Activated CD4-positive, alpha-beta T cell treated with anti-CD3 and anti-CD28 coated beads, Interleukin-2, amount 10 ng/mL, durations not matched to agents 7 days and 5 days (primary cell): Measurements from ENCODE around the gene ABCC11. TPM values are rescaled to one million over a fixed set of nuclear protein-coding genes. Genes with fewer than 3 reads are reported as not detected.

Source experiments
- CTCF ChIA-PET: fragments of 350-600 bp; sonication (Branson Sonifier 250); formaldehyde crosslinking; loops from one replicate; lab custom pipeline; 2021; ENCODE audit warnings: antibody characterized with exemption; lab: Charles Lee
- POLR2A ChIA-PET: fragments of 350-600 bp; sonication (Branson Sonifier 250); formaldehyde crosslinking; loops from one replicate; lab custom pipeline; 2021; ENCODE audit warnings: antibody characterized with exemption; lab: Charles Lee
- DNase-seq: peaks from one replicate; pipeline ENCODE4 v3.0.0-alpha.2; 2020
- H3K27ac Mint-ChIP-seq: one replicate; pipeline ENCODE4 v1.8.0; 2021; ENCODE audit warnings: mild to moderate bottlenecking, moderate library complexity, mixed read lengths
- H3K27me3 Mint-ChIP-seq: one replicate; pipeline ENCODE4 v1.8.0; 2021; ENCODE audit warnings: mixed read lengths
- H3K36me3 Mint-ChIP-seq: one replicate; pipeline ENCODE4 v1.8.0; 2021; ENCODE audit warnings: low read depth, mixed read lengths
- H3K4me1 Mint-ChIP-seq: one replicate; pipeline ENCODE4 v1.8.0; 2021; ENCODE audit warnings: mixed read lengths
- H3K4me3 Mint-ChIP-seq: one replicate; pipeline ENCODE4 v1.8.0; 2021; ENCODE audit warnings: mild to moderate bottlenecking, moderate library complexity, mixed read lengths
- H3K9me3 Mint-ChIP-seq: one replicate; pipeline ENCODE4 v1.8.0; 2021; ENCODE audit warnings: mixed read lengths
- total RNA-seq, 2 experiments: library from RNA; stranded (reverse); gene quantifications; one replicate each; pipeline ENCODE4 v1.2.3, GENCODE V29; 2021

Gene ABCC11
- total RNA-seq, result under 1 TPM in 1 of 2 experiments, not detected in 1; 0.10 TPM

GRCh38 chr16:48247311-48247710 lies at the start of gene ABCC11:
Gene ABCC11, minus strand, starts transcription at chr16:48247539. Its CDS starts 15,618 bp downstream, at chr16:48231921.
- no peak for DNase-seq
- CTCF ChIA-PET, result interaction anchor here (0.6 to 1.0 kb wide), 2 partner anchors 13 to 1239 kb away, joined by 3 read pairs; no protein-coding TSS in a partner anchor
- no peaks in the 10 kb centered on the region for H3K27me3 Mint-ChIP-seq
- POLR2A ChIA-PET, result interaction anchor here (0.6 kb wide), 1 partner anchor 25 kb away, joined by 3 read pairs; no protein-coding TSS in a partner anchor
- H3K4me1 Mint-ChIP-seq, result peaks cover 38% of the 10 kb centered on the region
- H3K27ac Mint-ChIP-seq, result peak within 1 kb of the TSS; percentile 69
- peaks cover 2% of the 10 kb centered on the region for H3K36me3 Mint-ChIP-seq
- H3K4me3 Mint-ChIP-seq, result peak within 1 kb of the TSS; percentile 94
- peaks cover 3% of the 10 kb centered on the region for H3K9me3 Mint-ChIP-seq

GRCh38 chr16:48295488-48296281 lies 48.3 kb upstream of the ABCC11 start:
- peaks cover 4% of the 10 kb centered on the region for H3K4me1 Mint-ChIP-seq
- POLR2A ChIA-PET, result no interaction called here
- H3K27me3 Mint-ChIP-seq, result no peaks in the 10 kb centered on the region
- H3K4me3 Mint-ChIP-seq, result no peak overlapping the region
- H3K9me3 Mint-ChIP-seq, result no peaks in the 10 kb centered on the region
- peaks cover 51% of the 10 kb centered on the region for H3K36me3 Mint-ChIP-seq
- no peak overlapping the region for H3K27ac Mint-ChIP-seq
- DNase-seq, result no peak
- CTCF ChIA-PET, result interaction anchor here (0.8 kb wide), 1 partner anchor 67 kb away, joined by 4 read pairs; no protein-coding TSS in a partner anchor

GRCh38 chr16:48294724-48295123 lies 47.4 kb upstream of the ABCC11 start:
- no peaks in the 10 kb centered on the region for H3K9me3 Mint-ChIP-seq
- ChIA-PET CTCF (interaction anchor here (0.8 to 1.2 kb wide), 2 partner anchors 25 to 66 kb away, joined by 3 to 4 read pairs; no protein-coding TSS in a partner anchor), POLR2A (no interaction called here)
- H3K4me1 Mint-ChIP-seq, result peaks cover 10% of the 10 kb centered on the region
- no peaks in the 10 kb centered on the region for H3K27me3 Mint-ChIP-seq
- peak overlapping the region; percentile 19 for H3K27ac Mint-ChIP-seq
- peaks cover 48% of the 10 kb centered on the region for H3K36me3 Mint-ChIP-seq
- no peak overlapping the region for H3K4me3 Mint-ChIP-seq
- no peak for DNase-seq

GRCh38 chr16:48292452-48292851 lies 45.1 kb upstream of the ABCC11 start:
- Mint-ChIP-seq H3K27ac (no peak overlapping the region), H3K27me3 (no peaks in the 10 kb centered on the region), H3K9me3 (no peaks in the 10 kb centered on the region), H3K4me3 (no peak overlapping the region), H3K4me1 (peaks cover 10% of the 10 kb centered on the region), H3K36me3 (peaks cover 49% of the 10 kb centered on the region)
- no peak for DNase-seq
- ChIA-PET CTCF (interaction anchor here (1.6 to 2.4 kb wide), 3 partner anchors 8 to 25 kb away, joined by 4 to 6 read pairs (median 4); no protein-coding TSS in a partner anchor), POLR2A (no interaction called here)

GRCh38 chr16:48291754-48292153 lies 44.4 kb upstream of the ABCC11 start:
- peaks cover 50% of the 10 kb centered on the region for H3K36me3 Mint-ChIP-seq
- H3K9me3 Mint-ChIP-seq, result peaks cover 3% of the 10 kb centered on the region
- no peaks in the 10 kb centered on the region for H3K27me3 Mint-ChIP-seq
- no peak overlapping the region for H3K27ac Mint-ChIP-seq
- ChIA-PET CTCF (interaction anchor here (1.0 to 2.4 kb wide), 6 partner anchors 9 to 338 kb away, joined by 3 to 6 read pairs (median 4); no protein-coding TSS in a partner anchor), POLR2A (no interaction called here)
- no peak overlapping the region for H3K4me3 Mint-ChIP-seq
- DNase-seq, result no peak
- H3K4me1 Mint-ChIP-seq, result peaks cover 10% of the 10 kb centered on the region

- H3K9me3 Mint-ChIP-seq, result peaks cover 3% of the 10 kb centered on the region
- H3K36me3 Mint-ChIP-seq, result peaks cover 52% of the 10 kb centered on the region
- H3K4me3 Mint-ChIP-seq, result no peak overlapping the region
- CTCF ChIA-PET, result interaction anchor here (1.0 to 2.4 kb wide), 5 partner anchors 8 to 339 kb away, joined by 3 to 6 read pairs (median 3); no protein-coding TSS in a partner anchor
- POLR2A ChIA-PET, result no interaction called here
- H3K27me3 Mint-ChIP-seq, result no peaks in the 10 kb centered on the region
- H3K27ac Mint-ChIP-seq, result no peak overlapping the region
- DNase-seq, result no peak
- peaks cover 10% of the 10 kb centered on the region for H3K4me1 Mint-ChIP-seq
Measured at GRCh38 chr16:48291303-48291702, 44.0 kb upstream of the ABCC11 start.

GRCh38 chr16:48287239-48287638 lies 39.9 kb upstream of the ABCC11 start:
- ChIA-PET POLR2A (no interaction called here), CTCF (interaction anchor here (1.2 to 1.5 kb wide), 2 partner anchors 46 to 344 kb away, joined by 3 read pairs; no protein-coding TSS in a partner anchor)
- no peak for DNase-seq
- Mint-ChIP-seq H3K9me3 (peaks cover 9% of the 10 kb centered on the region), H3K36me3 (peaks cover 64% of the 10 kb centered on the region), H3K27me3 (no peaks in the 10 kb centered on the region), H3K4me1 (peaks cover 22% of the 10 kb centered on the region), H3K27ac (no peak overlapping the region), H3K4me3 (no peak overlapping the region)

- Mint-ChIP-seq H3K9me3 (peaks cover 9% of the 10 kb centered on the region), H3K36me3 (peaks cover 54% of the 10 kb centered on the region), H3K4me3 (no peak overlapping the region), H3K4me1 (peaks cover 15% of the 10 kb centered on the region), H3K27me3 (no peaks in the 10 kb centered on the region), H3K27ac (peak overlapping the region; percentile 55)
- POLR2A ChIA-PET, result no interaction called here
- no peak for DNase-seq
- CTCF ChIA-PET, result no interaction called here
Measured at GRCh38 chr16:48284772-48285409, 37.6 kb upstream of the ABCC11 start.

- Mint-ChIP-seq H3K36me3 (peaks cover 58% of the 10 kb centered on the region), H3K4me1 (peaks cover 19% of the 10 kb centered on the region)
- CTCF ChIA-PET, result interaction anchor here (0.8 to 1.5 kb wide), 3 partner anchors 8 to 35 kb away, joined by 3 to 4 read pairs (median 3); no protein-coding TSS in a partner anchor
Measured at GRCh38 chr16:48282636-48283263, 35.4 kb upstream of the ABCC11 start.

GRCh38 chr16:48280546-48280945 lies 33.2 kb upstream of the ABCC11 start:
- POLR2A ChIA-PET, result no interaction called here
- no peak for DNase-seq
- Mint-ChIP-seq H3K4me3 (no peak overlapping the region), H3K4me1 (peaks cover 16% of the 10 kb centered on the region), H3K27ac (no peak overlapping the region), H3K36me3 (peaks cover 43% of the 10 kb centered on the region), H3K27me3 (no peaks in the 10 kb centered on the region), H3K9me3 (peaks cover 3% of the 10 kb centered on the region)
- CTCF ChIA-PET, result no interaction called here

More at GRCh38 chr16:48282636-48283263, 35.4 kb upstream of the ABCC11 start:
- no peak for DNase-seq
- POLR2A ChIA-PET, result no interaction called here
- Mint-ChIP-seq H3K9me3 (peaks cover 9% of the 10 kb centered on the region), H3K4me3 (no peak overlapping the region), H3K27me3 (no peaks in the 10 kb centered on the region), H3K27ac (no peak overlapping the region)

GRCh38 chr16:48279199-48279598 lies 31.9 kb upstream of the ABCC11 start:
- peaks cover 4% of the 10 kb centered on the region for H3K4me1 Mint-ChIP-seq

GRCh38 chr16:48277158-48277557 lies 29.8 kb upstream of the ABCC11 start:
- POLR2A ChIA-PET, result no interaction called here
- no peak for DNase-seq
- Mint-ChIP-seq H3K27ac (no peak overlapping the region), H3K4me1 (peaks cover 4% of the 10 kb centered on the region), H3K9me3 (no peaks in the 10 kb centered on the region), H3K36me3 (peaks cover 32% of the 10 kb centered on the region), H3K4me3 (no peak overlapping the region), H3K27me3 (no peaks in the 10 kb centered on the region)
- CTCF ChIA-PET, result interaction anchor here (0.6 kb wide), 1 partner anchor 569 kb away, joined by 3 read pairs; no protein-coding TSS in a partner anchor

More at GRCh38 chr16:48279199-48279598, 31.9 kb upstream of the ABCC11 start:
- ChIA-PET CTCF (no interaction called here), POLR2A (no interaction called here)
- peaks cover 3% of the 10 kb centered on the region for H3K9me3 Mint-ChIP-seq
- no peaks in the 10 kb centered on the region for H3K27me3 Mint-ChIP-seq
- peaks cover 38% of the 10 kb centered on the region for H3K36me3 Mint-ChIP-seq
- H3K27ac Mint-ChIP-seq, result no peak overlapping the region
- DNase-seq, result no peak
- no peak overlapping the region for H3K4me3 Mint-ChIP-seq
